ENCODE results near the gene DDX60.

The DDX60 gene

DNA sequence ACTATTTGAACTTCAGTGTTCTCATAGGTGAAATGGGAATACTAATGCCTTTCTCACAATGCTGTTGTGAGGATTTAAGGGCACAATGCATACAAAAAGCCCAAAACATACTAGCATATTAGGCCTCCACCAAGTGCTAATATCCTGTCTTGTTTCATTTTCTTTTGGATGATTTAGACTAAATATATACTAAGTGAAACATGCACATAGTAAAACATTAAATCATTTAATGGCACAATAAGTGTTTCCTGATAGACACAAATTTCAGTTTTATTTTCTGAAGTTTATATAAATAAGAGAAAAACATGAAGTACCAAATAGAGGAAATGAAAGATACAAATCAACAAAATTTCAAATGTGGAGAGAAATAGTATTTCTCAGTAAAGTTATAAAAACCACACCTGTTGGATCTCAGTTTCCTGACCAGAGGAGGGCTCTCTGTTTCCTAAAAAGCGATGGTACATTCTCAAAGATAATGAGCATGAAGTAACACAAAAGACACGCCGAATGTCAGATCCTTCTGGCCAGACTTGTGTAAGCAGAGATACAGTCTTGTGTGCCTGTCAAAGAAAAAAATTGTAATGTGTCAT is 25.1 kb downstream of the DDX60 start:
- no peak for TF ChIP-seq FOXP2 (optimal IDR thresholded peaks at IDR 0.05; ENCODE audit: borderline replicate concordance, extremely low read depth, extremely low read length, insufficient read depth)
- TF ChIP-seq TAF1 (IDR thresholded peaks at IDR 0.05; ENCODE audit: borderline replicate concordance, insufficient read depth, low read length) = no peak
- TF ChIP-seq, protein P1, sequence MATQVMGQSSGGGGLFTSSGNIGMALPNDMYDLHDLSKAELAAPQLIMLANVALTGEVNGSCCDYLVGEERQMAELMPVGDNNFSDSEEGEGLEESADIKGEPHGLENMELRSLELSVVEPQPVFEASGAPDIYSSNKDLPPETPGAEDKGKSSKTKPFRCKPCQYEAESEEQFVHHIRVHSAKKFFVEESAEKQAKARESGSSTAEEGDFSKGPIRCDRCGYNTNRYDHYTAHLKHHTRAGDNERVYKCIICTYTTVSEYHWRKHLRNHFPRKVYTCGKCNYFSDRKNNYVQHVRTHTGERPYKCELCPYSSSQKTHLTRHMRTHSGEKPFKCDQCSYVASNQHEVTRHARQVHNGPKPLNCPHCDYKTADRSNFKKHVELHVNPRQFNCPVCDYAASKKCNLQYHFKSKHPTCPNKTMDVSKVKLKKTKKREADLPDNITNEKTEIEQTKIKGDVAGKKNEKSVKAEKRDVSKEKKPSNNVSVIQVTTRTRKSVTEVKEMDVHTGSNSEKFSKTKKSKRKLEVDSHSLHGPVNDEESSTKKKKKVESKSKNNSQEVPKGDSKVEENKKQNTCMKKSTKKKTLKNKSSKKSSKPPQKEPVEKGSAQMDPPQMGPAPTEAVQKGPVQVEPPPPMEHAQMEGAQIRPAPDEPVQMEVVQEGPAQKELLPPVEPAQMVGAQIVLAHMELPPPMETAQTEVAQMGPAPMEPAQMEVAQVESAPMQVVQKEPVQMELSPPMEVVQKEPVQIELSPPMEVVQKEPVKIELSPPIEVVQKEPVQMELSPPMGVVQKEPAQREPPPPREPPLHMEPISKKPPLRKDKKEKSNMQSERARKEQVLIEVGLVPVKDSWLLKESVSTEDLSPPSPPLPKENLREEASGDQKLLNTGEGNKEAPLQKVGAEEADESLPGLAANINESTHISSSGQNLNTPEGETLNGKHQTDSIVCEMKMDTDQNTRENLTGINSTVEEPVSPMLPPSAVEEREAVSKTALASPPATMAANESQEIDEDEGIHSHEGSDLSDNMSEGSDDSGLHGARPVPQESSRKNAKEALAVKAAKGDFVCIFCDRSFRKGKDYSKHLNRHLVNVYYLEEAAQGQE (IDR thresholded peaks at IDR 0.05; ENCODE audit: insufficient read depth in 1 of 2, low read depth in 2 of 2, low read length in 2 of 2) = no peak
- TF ChIP-seq POLR2AphosphoS5 (IDR thresholded peaks at IDR 0.05; ENCODE audit: low read depth, low read length) = no peak
- TF ChIP-seq SIN3A (IDR thresholded peaks at IDR 0.05; ENCODE audit: borderline replicate concordance, insufficient read depth, low read length) = no peak

DNA sequence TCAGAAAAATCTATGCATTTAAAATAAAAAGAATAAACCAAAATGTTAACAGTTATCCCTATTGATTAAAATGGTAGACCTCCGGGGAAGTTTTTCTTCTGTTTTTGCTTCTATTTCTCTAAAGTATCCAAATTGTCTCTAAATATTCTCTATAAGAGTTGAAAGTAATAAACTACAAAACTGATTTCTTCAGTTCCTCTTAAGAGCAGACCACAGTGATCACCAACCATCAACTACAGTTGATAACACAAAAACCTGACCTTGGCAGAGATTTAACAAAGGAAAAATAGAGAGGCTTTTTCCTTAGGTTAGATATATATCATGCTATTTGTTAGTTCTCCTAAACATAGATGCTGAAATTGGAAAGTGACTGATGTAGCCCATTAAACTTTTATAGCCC is 27.3 kb downstream of the DDX60 start:
- TF ChIP-seq POLR2AphosphoS5 (IDR thresholded peaks at IDR 0.05; ENCODE audit: low read depth, low read length) (no peak), SIN3A (IDR thresholded peaks at IDR 0.05; ENCODE audit: borderline replicate concordance, insufficient read depth, low read length) (no peak), TAF1 (IDR thresholded peaks at IDR 0.05; ENCODE audit: borderline replicate concordance, insufficient read depth, low read length) (no peak), FOXP2 (optimal IDR thresholded peaks at IDR 0.05; ENCODE audit: borderline replicate concordance, extremely low read depth, extremely low read length, insufficient read depth) (no peak)
- TF ChIP-seq, protein P1 (IDR thresholded peaks at IDR 0.05; ENCODE audit: insufficient read depth in 1 of 2, low read depth in 2 of 2, low read length in 2 of 2) = no peak

GRCh38 chr4:168279556-168279955 is 39.0 kb downstream of the DDX60 start:
- TF ChIP-seq SIN3A (IDR thresholded peaks at IDR 0.05; ENCODE audit: borderline replicate concordance, insufficient read depth, low read length) = no peak
- TF ChIP-seq FOXP2 (optimal IDR thresholded peaks at IDR 0.05; ENCODE audit: borderline replicate concordance, extremely low read depth, extremely low read length, insufficient read depth) = no peak
- no peak for TF ChIP-seq TAF1 (IDR thresholded peaks at IDR 0.05; ENCODE audit: borderline replicate concordance, insufficient read depth, low read length)
- TF ChIP-seq, protein P1 (IDR thresholded peaks at IDR 0.05; ENCODE audit: insufficient read depth in 1 of 2, low read depth in 2 of 2, low read length in 2 of 2) = no peak
- TF ChIP-seq POLR2AphosphoS5 (IDR thresholded peaks at IDR 0.05; ENCODE audit: low read depth, low read length) = no peak

GRCh38 chr4:168275836-168276235 is 42.7 kb downstream of the DDX60 start:
- TF ChIP-seq POLR2AphosphoS5 (IDR thresholded peaks at IDR 0.05; ENCODE audit: low read depth, low read length) (no peak), TAF1 (IDR thresholded peaks at IDR 0.05; ENCODE audit: borderline replicate concordance, insufficient read depth, low read length) (no peak), SIN3A (IDR thresholded peaks at IDR 0.05; ENCODE audit: borderline replicate concordance, insufficient read depth, low read length) (no peak), FOXP2 (optimal IDR thresholded peaks at IDR 0.05; ENCODE audit: borderline replicate concordance, extremely low read depth, extremely low read length, insufficient read depth) (no peak)
- TF ChIP-seq, protein P1 (IDR thresholded peaks at IDR 0.05; ENCODE audit: insufficient read depth in 1 of 2, low read depth in 2 of 2, low read length in 2 of 2) = no peak

All from PFSK-1 (cell line).